RWPE1 (cell line): ENCODE results near the gene CENATAC.

ENCODE experiments used
- CTCF ChIA-PET: fragments of 350-600 bp; sonication (Branson Sonifier 250); formaldehyde crosslinking; extraction: SDS; loops from one replicate; lab custom pipeline; 2021; lab: Yijun Ruan, JAX
- POLR2A ChIA-PET: fragments of 400-600 bp; formaldehyde crosslinking; extraction: SDS; loops from one replicate; lab custom pipeline; 2020; ENCODE audit warnings: antibody characterized with exemption; ENCODE audit not compliant: low non-redundant PET; lab: Yijun Ruan, JAX
- DNase-seq: peaks from one replicate; pipeline ENCODE4 v3.0.0; 2012; ENCODE audit warnings: low spot score
- H3K27ac ChIP-seq: fragments of 450-650 bp; 2 replicates; pipeline ENCODE4 v1.5.1; 2017
- CTCF ChIP-seq: fragments of 450-650 bp; conservative IDR thresholded peaks from 2 replicates; pipeline ENCODE4 v1.5.1; 2017; ENCODE audit warnings: low read depth, mild to moderate bottlenecking

The CENATAC gene

GRCh38 chr11:119019996-119020395, 22.1 kb downstream of the CENATAC start:
- ChIA-PET POLR2A (no interaction called here), CTCF (interaction anchor here (0.8 kb wide), 1 partner anchor 132 kb away, joined by 4 read pairs; no protein-coding TSS in a partner anchor)
- no peak for DNase-seq
- H3K27ac ChIP-seq: peak overlapping the region; percentile 38
- no peak for TF ChIP-seq CTCF

GRCh38 chr11:119021631-119022030, 23.7 kb downstream of the CENATAC start:
- ChIA-PET CTCF (no interaction called here), POLR2A (no interaction called here)
- TF ChIP-seq CTCF: no peak
- no peak for DNase-seq
- peak overlapping the region; percentile 44; the same call in 1 of the 2 replicates for H3K27ac ChIP-seq

GRCh38 chr11:119023741-119024140, 25.8 kb downstream of the CENATAC start:
- TF ChIP-seq CTCF: no peak
- no peak for DNase-seq
- H3K27ac ChIP-seq: no peak overlapping the region
- POLR2A ChIA-PET: no interaction called here
- CTCF ChIA-PET: no interaction called here

GRCh38 chr11:119024430-119025098, 26.6 kb downstream of the CENATAC start:
- no peak for TF ChIP-seq CTCF
- peak overlapping the region; percentile 81 for H3K27ac ChIP-seq
- ChIA-PET POLR2A (no interaction called here), CTCF (no interaction called here)
- DNase-seq: no peak

GRCh38 chr11:119025099-119025473, 27.1 kb downstream of the CENATAC start:
- H3K27ac ChIP-seq: peak overlapping the region; percentile 81
- TF ChIP-seq CTCF: no peak
- CTCF ChIA-PET: interaction anchor here (0.6 kb wide), 1 partner anchor 1438 kb away, joined by 3 read pairs; no protein-coding TSS in a partner anchor
- POLR2A ChIA-PET: no interaction called here
- DNase-seq: no peak

GRCh38 chr11:119025541-119025940, 27.6 kb downstream of the CENATAC start:
- peak overlapping the region; percentile 81 for H3K27ac ChIP-seq
- CTCF ChIA-PET: interaction anchor here (0.6 kb wide), 1 partner anchor 1439 kb away, joined by 3 read pairs; no protein-coding TSS in a partner anchor
- no peak for TF ChIP-seq CTCF
- DNase-seq: no peak
- POLR2A ChIA-PET: no interaction called here
